Measurements from ENCODE around the gene SLC35E1. TPM values are rescaled to one million over a fixed set of nuclear protein-coding genes. Genes with fewer than 3 reads are reported as not detected.

SLC35E1 gene
- total and polyA plus RNA-seq, 2 donors (not counting 3 experiments of a cell fraction or from before 2014, with no cell fraction given): 36.0 to 37.5 TPM

DNA sequence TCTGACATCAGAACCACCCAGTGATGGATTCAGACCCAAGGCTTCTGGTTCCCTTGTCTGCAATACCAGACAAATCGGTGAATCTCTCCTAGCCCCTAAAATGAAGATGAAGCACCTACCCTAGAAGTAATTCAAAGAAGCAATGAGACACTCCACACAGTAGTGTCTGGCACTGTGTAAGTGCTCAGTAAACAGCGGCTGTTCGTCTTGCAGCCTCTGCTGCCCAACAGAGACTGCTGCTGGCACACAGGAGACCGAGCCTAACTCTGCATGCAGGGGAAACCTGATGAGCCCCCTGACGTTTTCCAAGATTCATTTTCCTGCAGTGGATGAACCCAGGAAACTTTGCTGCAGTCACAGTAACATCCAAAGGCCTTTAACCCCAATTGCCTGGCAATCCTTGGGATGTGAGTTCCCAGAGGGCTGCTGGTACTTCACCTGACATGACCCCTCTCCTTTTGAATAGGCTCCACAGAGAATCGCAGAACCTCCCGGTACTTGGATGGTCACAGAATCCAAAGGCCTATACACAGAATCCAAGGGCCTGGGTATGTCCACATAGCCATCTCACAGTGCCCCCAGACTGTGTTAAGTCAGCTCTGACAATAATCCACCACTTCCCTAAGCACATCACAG, 49.1 kb upstream of the SLC35E1 start:
- dilution Hi-C loops (cut with MboI; ENCODE audit: extremely low pct_ligation_motif_present, low sequenced_read_pairs): no loop called here
- no peak overlapping the region for H2AFZ ChIP-seq (ENCODE audit: low read depth, low read length)
- H3K9me3 ChIP-seq (replicated peaks; ENCODE audit: control insufficient read depth, insufficient read depth, low read length): no peaks in the 10 kb centered on the region
- TF ChIP-seq POLR2A (IDR thresholded peaks at IDR 0.05; ENCODE audit: low read depth, low read length) (no peak), EZH2 (IDR thresholded peaks at IDR 0.05; ENCODE audit: borderline replicate concordance, low read depth, low read length, severe bottlenecking) (no peak), MYC (IDR thresholded peaks at IDR 0.05; ENCODE audit: low read depth, low read length) (no peak), POLR2AphosphoS5 (IDR thresholded peaks at IDR 0.05; ENCODE audit: insufficient read depth, low read depth, low read length) (no peak), FOS (IDR thresholded peaks at IDR 0.05; ENCODE audit: borderline replicate concordance, insufficient read depth, low read length) (no peak), GATA2 (IDR thresholded peaks at IDR 0.05; ENCODE audit: insufficient read depth, insufficient read length, low read depth, low read length) (no peak), JUN (IDR thresholded peaks at IDR 0.05; ENCODE audit: borderline replicate concordance, insufficient read depth, insufficient read length, low read depth) (no peak)
- TF ChIP-seq, protein P1, sequence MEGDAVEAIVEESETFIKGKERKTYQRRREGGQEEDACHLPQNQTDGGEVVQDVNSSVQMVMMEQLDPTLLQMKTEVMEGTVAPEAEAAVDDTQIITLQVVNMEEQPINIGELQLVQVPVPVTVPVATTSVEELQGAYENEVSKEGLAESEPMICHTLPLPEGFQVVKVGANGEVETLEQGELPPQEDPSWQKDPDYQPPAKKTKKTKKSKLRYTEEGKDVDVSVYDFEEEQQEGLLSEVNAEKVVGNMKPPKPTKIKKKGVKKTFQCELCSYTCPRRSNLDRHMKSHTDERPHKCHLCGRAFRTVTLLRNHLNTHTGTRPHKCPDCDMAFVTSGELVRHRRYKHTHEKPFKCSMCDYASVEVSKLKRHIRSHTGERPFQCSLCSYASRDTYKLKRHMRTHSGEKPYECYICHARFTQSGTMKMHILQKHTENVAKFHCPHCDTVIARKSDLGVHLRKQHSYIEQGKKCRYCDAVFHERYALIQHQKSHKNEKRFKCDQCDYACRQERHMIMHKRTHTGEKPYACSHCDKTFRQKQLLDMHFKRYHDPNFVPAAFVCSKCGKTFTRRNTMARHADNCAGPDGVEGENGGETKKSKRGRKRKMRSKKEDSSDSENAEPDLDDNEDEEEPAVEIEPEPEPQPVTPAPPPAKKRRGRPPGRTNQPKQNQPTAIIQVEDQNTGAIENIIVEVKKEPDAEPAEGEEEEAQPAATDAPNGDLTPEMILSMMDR (IDR thresholded peaks at IDR 0.05; ENCODE audit: extremely low read depth in 1 of 2, insufficient read depth in 1 of 2, low read depth in 1 of 2, low read length in 2 of 2): no peak
- TF ChIP-seq, protein P2, sequence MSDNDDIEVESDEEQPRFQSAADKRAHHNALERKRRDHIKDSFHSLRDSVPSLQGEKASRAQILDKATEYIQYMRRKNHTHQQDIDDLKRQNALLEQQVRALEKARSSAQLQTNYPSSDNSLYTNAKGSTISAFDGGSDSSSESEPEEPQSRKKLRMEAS (IDR thresholded peaks at IDR 0.05; ENCODE audit: insufficient read depth, insufficient read length): no peak
- intact Hi-C loops (cut with micrococcal nuclease): no loop called here
- no peak overlapping the region for H3K4me2 ChIP-seq (ENCODE audit: insufficient read depth, low read length)
- H4K20me1 ChIP-seq (replicated peaks; ENCODE audit: control insufficient read depth, extremely low read depth, insufficient read depth, low read length): no peaks in the 10 kb centered on the region
- H3K9me1 ChIP-seq (replicated peaks; ENCODE audit: control insufficient read depth, extremely low read depth, insufficient read depth, low read length): no peaks in the 10 kb centered on the region
- CTCF ChIA-PET: no interaction called here
- H3K27ac ChIP-seq (ENCODE audit: insufficient read depth, low read depth, low read length): no peak overlapping the region
- DNase-seq (ENCODE audit: low read depth, low spot score) (no peak), FAIRE-seq (no peak)
- H3K36me3 ChIP-seq (ENCODE audit: control insufficient read depth in 2 of 2, extremely low read depth in 1 of 2, insufficient read depth in 2 of 2, low read length in 2 of 2): peaks cover 2 to 11% of the 10 kb centered on the region in 2 experiments
- no peak overlapping the region for H3K9ac ChIP-seq (replicated peaks; ENCODE audit: extremely low read depth, insufficient read depth, low read length)
- H3K4me1 ChIP-seq (ENCODE audit: control insufficient read depth, extremely low read depth, insufficient read depth, low read length): peaks cover 5% of the 10 kb centered on the region
- POLR2A ChIA-PET: no interaction called here
- no TSS peak for BruUV-seq (replicated peaks)
- H3K27me3 ChIP-seq (ENCODE audit: control insufficient read depth in 2 of 2, insufficient read depth in 2 of 2, low read length in 2 of 2): no peaks in the 10 kb centered on the region
- H3K79me2 ChIP-seq (ENCODE audit: control insufficient read depth, insufficient read depth, low read length): peaks cover 100% of the 10 kb centered on the region
- no peak overlapping the region for H3K4me3 ChIP-seq (replicated peaks in 1 of 3; ENCODE audit: insufficient read depth in 1 of 3, low read depth in 1 of 3, low read length in 3 of 3)

Data from endothelial cell of umbilical vein (primary cell).